Measurements from ENCODE around the gene NECAB3. TPM values are rescaled to one million over a fixed set of nuclear protein-coding genes. Genes with fewer than 3 reads are reported as not detected.

NECAB3 gene
- total RNA-seq, 1 experiment from 2014 or later = 46.4 TPM

DNA sequence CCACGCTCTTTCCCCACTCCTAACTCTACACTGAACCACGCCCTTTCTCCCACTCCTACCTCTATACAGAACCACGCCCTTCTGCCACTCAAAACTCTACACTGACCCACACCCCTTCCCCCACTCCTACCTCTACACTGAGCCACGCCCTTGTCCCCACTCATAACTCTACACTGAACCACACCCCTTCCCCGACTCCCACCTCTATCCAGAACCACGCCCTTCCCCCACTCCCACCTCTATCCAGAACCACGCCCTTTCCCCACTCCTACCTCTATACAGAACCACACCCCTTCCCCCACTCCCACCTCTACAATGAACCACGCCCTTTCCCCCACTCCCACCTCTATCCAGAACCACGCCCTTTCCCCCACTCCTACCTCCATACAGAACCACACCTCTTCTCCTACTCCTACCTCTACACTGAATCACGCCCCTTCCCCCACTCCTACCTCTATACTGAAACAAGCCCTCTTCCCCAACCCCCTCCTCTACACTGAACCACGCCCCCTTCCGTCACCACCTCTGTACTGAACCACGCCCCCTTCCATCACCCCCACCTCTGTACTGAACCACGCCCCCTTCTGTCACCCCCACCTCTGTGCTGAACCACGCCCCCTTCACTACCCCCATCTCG, 35.8 kb upstream of the NECAB3 start:
- no peak for ATAC-seq
- Histone ChIP-seq H3K4me3 (ENCODE audit: low read depth in 2 of 2, low read length in 2 of 2) (no peak overlapping the region), H3K9me3 (ENCODE audit: control insufficient read depth, insufficient read depth, low read depth, low read length) (no peaks in the 10 kb centered on the region), H3K27me3 (ENCODE audit: control insufficient read depth, insufficient read depth, low read length) (no peaks in the 10 kb centered on the region), H3K27ac (ENCODE audit: low read length) (no peak overlapping the region), H3K4me1 (ENCODE audit: control insufficient read depth, insufficient read depth, low read length) (no peaks in the 10 kb centered on the region), H3K36me3 (ENCODE audit: control insufficient read depth, insufficient read depth, low read length) (no peaks in the 10 kb centered on the region)
- TF ChIP-seq, protein P1, sequence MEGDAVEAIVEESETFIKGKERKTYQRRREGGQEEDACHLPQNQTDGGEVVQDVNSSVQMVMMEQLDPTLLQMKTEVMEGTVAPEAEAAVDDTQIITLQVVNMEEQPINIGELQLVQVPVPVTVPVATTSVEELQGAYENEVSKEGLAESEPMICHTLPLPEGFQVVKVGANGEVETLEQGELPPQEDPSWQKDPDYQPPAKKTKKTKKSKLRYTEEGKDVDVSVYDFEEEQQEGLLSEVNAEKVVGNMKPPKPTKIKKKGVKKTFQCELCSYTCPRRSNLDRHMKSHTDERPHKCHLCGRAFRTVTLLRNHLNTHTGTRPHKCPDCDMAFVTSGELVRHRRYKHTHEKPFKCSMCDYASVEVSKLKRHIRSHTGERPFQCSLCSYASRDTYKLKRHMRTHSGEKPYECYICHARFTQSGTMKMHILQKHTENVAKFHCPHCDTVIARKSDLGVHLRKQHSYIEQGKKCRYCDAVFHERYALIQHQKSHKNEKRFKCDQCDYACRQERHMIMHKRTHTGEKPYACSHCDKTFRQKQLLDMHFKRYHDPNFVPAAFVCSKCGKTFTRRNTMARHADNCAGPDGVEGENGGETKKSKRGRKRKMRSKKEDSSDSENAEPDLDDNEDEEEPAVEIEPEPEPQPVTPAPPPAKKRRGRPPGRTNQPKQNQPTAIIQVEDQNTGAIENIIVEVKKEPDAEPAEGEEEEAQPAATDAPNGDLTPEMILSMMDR (IDR thresholded peaks at IDR 0.05) = no peak
- no peak for TF ChIP-seq REST (IDR thresholded peaks at IDR 0.05; ENCODE audit: insufficient read depth in 1 of 2, low read depth in 2 of 2, low read length in 1 of 2)
- TF ChIP-seq SIN3A (IDR thresholded peaks at IDR 0.05; ENCODE audit: borderline replicate concordance, insufficient read depth, low read depth, low read length) = no peak
- TF ChIP-seq TCF7L2 (IDR thresholded peaks at IDR 0.05; ENCODE audit: low read depth, low read length) = no peak
- no peak for TF ChIP-seq POLR2AphosphoS5 (IDR thresholded peaks at IDR 0.05; ENCODE audit: low read depth, low read length)
- BruUV-seq (replicated peaks) = no TSS peak
- in situ Hi-C loops (cut with HindIII; ENCODE audit: low pct_unique_long_range_greater_than_20kb, low sequenced_read_pairs) = no loop called here
- ChIA-PET CTCF (no interaction called here), POLR2A (interaction anchor here (0.6 kb wide), 1 partner anchor 159 kb away, joined by 8 read pairs; no protein-coding TSS in a partner anchor)
- intact Hi-C loops (cut with micrococcal nuclease; ENCODE audit: unreplicated experiment) = no loop called here
- no peak for DNase-seq (ENCODE audit: low read depth, low spot score)

DNA sequence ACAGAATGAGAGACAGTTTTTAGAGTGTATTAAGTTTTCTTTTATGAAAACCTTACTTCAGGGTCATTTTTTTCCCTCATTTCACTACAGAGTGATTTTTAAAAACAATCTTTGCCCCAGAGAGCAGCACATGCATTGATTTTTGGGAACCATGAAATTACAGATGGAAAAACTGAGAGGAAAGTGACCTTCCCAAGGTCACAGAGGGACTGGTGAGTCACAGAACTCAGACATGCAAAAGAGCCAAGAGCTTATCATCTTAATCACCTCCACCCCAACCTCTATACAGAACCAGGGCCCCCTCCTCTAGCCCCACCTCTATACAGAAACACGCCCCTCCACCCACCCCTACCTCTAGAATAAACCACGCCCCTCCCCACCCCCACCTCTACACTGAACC, 35.2 kb upstream of the NECAB3 start:
- ATAC-seq (no peak), DNase-seq (ENCODE audit: low read depth, low spot score) (no peak)
- TF ChIP-seq, protein P1 (IDR thresholded peaks at IDR 0.05) = no peak
- TF ChIP-seq REST (IDR thresholded peaks at IDR 0.05; ENCODE audit: insufficient read depth in 1 of 2, low read depth in 2 of 2, low read length in 1 of 2) (no peak), SIN3A (IDR thresholded peaks at IDR 0.05; ENCODE audit: borderline replicate concordance, insufficient read depth, low read depth, low read length) (no peak), POLR2AphosphoS5 (IDR thresholded peaks at IDR 0.05; ENCODE audit: low read depth, low read length) (no peak), TCF7L2 (IDR thresholded peaks at IDR 0.05; ENCODE audit: low read depth, low read length) (no peak)
- Histone ChIP-seq H3K36me3 (ENCODE audit: control insufficient read depth, insufficient read depth, low read length) (no peaks in the 10 kb centered on the region), H3K9me3 (ENCODE audit: control insufficient read depth, insufficient read depth, low read depth, low read length) (no peaks in the 10 kb centered on the region), H3K27ac (ENCODE audit: low read length) (no peak overlapping the region), H3K4me1 (ENCODE audit: control insufficient read depth, insufficient read depth, low read length) (no peaks in the 10 kb centered on the region), H3K27me3 (ENCODE audit: control insufficient read depth, insufficient read depth, low read length) (no peaks in the 10 kb centered on the region), H3K4me3 (ENCODE audit: low read depth in 2 of 2, low read length in 2 of 2) (no peak overlapping the region)
- ChIA-PET POLR2A (interaction anchor here (0.6 kb wide), 1 partner anchor 158 kb away, joined by 8 read pairs; no protein-coding TSS in a partner anchor), CTCF (no interaction called here)
- intact Hi-C loops (cut with micrococcal nuclease; ENCODE audit: unreplicated experiment) (no loop called here), in situ Hi-C loops (cut with HindIII; ENCODE audit: low pct_unique_long_range_greater_than_20kb, low sequenced_read_pairs) (no loop called here)
- BruUV-seq (replicated peaks) = no TSS peak

Data from Panc1 (cell line).